AG04449 (cell line): ENCODE measurements around the gene DNAJC1.

Experiments
- CTCF ChIA-PET: fragments of 350-600 bp; formaldehyde crosslinking; extraction: SDS; loops from one replicate; lab custom pipeline; 2021; ENCODE audit warnings: antibody characterized with exemption; lab: Yijun Ruan, JAX
- POLR2A ChIA-PET: fragments of 400-600, 350-600 bp; formaldehyde crosslinking; extraction: SDS; loops from one replicate; lab custom pipeline; 2020; ENCODE audit warnings: antibody characterized with exemption, inconsistent platforms; lab: Yijun Ruan, JAX
- DNase-seq: peaks from one replicate; pipeline ENCODE4 v3.0.0-alpha.2; 2010; ENCODE audit warnings: low read depth, low spot score
- H3K4me3 ChIP-seq: 2 replicates; pipeline ENCODE4 v1.5.1; 2011; ENCODE audit warnings: low read depth, mild to moderate bottlenecking, control low read depth, low read length
- CTCF ChIP-seq: IDR thresholded peaks from one replicate; pipeline ENCODE4 v1.5.1; 2011; ENCODE audit warnings: mild to moderate bottlenecking, moderate library complexity, low read length, control low read depth, inconsistent platforms; ENCODE audit not compliant: insufficient read depth; ENCODE audit errors: missing control alignments

The DNAJC1 gene

GRCh38 chr10:21981118-21981517 lies 22.4 kb downstream of the DNAJC1 start:
- TF ChIP-seq CTCF = no peak
- CTCF ChIA-PET = interaction anchor here (2.5 to 3.4 kb wide), 2 partner anchors 10 to 12 kb away, joined by 8 to 10 read pairs; no protein-coding TSS in a partner anchor
- POLR2A ChIA-PET = no interaction called here
- DNase-seq = no peak
- H3K4me3 ChIP-seq = no peak overlapping the region

- ChIA-PET CTCF (interaction anchor here (0.9 to 3.4 kb wide), 3 partner anchors 10 to 22 kb away, joined by 4 to 10 read pairs (median 8); no protein-coding TSS in a partner anchor), POLR2A (no interaction called here)
- TF ChIP-seq CTCF = no peak
- no peak overlapping the region for H3K4me3 ChIP-seq
- DNase-seq = no peak
These were observed 22.8 kb downstream of the DNAJC1 start for GRCh38 chr10:21980691-21981090.

- TF ChIP-seq CTCF = no peak
- no peak for DNase-seq
- ChIA-PET POLR2A (no interaction called here), CTCF (interaction anchor here (1.0 to 1.3 kb wide), 2 partner anchors 15 to 482 kb away, joined by 3 read pairs; no protein-coding TSS in a partner anchor)
- H3K4me3 ChIP-seq = no peak overlapping the region
These were observed 25.2 kb downstream of the DNAJC1 start for GRCh38 chr10:21978191-21978862.

- POLR2A ChIA-PET = no interaction called here
- no peak for TF ChIP-seq CTCF
- no peak for DNase-seq
- CTCF ChIA-PET = no interaction called here
- no peak overlapping the region for H3K4me3 ChIP-seq
These were observed 26.8 kb downstream of the DNAJC1 start for GRCh38 chr10:21976739-21977138.

GRCh38 chr10:21976280-21976679 lies 27.2 kb downstream of the DNAJC1 start:
- no peak for TF ChIP-seq CTCF
- no peak for DNase-seq
- H3K4me3 ChIP-seq = no peak overlapping the region
- ChIA-PET CTCF (no interaction called here), POLR2A (no interaction called here)

- CTCF ChIA-PET = interaction anchor here (0.9 to 1.2 kb wide), 3 partner anchors 18 to 896 kb away, joined by 3 to 4 read pairs (median 4); no protein-coding TSS in a partner anchor
- no peak for DNase-seq
- POLR2A ChIA-PET = no interaction called here
- no peak overlapping the region for H3K4me3 ChIP-seq
- TF ChIP-seq CTCF = no peak
These were observed 28.0 kb downstream of the DNAJC1 start for GRCh38 chr10:21975378-21975990.
